WERI-Rb-1 (cell line): Measurements from ENCODE around the gene NEXN.

Source experiments
- DNase-seq: peaks from one replicate; pipeline ENCODE4 v3.0.0-alpha.2; 2020
- H3K27ac ChIP-seq: fragments of 250-450 bp; sonication (Bioruptor Pico); 2 replicates; pipeline ENCODE4 v1.5.1; 2020; ENCODE audit warnings: mild to moderate bottlenecking, moderate library complexity
- H3K27me3 ChIP-seq: fragments of 250-450 bp; sonication (Bioruptor Pico); 2 replicates; pipeline ENCODE4 v1.5.1; 2021; ENCODE audit warnings: mild to moderate bottlenecking, low read depth, moderate library complexity; ENCODE audit not compliant: insufficient read depth, severe bottlenecking
- H3K36me3 ChIP-seq: fragments of 250-450 bp; sonication (Bioruptor Pico); 2 replicates; pipeline ENCODE4 v1.5.1; 2020; ENCODE audit warnings: mild to moderate bottlenecking, moderate library complexity
- H3K4me3 ChIP-seq: 2 replicates; pipeline ENCODE4 v1.5.1; 2011; ENCODE audit warnings: low read depth, mild to moderate bottlenecking, control low read depth, low read length
- H3K9me3 ChIP-seq: fragments of 250-450 bp; sonication (Bioruptor Pico); 2 replicates; pipeline ENCODE4 v1.5.1; 2021; ENCODE audit warnings: mild to moderate bottlenecking, moderate library complexity; ENCODE audit not compliant: severe bottlenecking
- CTCF ChIP-seq: IDR thresholded peaks from 2 replicates; pipeline ENCODE4 v1.5.1; 2011; ENCODE audit warnings: low read depth, mild to moderate bottlenecking, control low read depth, inconsistent platforms, low read length

The NEXN gene

DNA sequence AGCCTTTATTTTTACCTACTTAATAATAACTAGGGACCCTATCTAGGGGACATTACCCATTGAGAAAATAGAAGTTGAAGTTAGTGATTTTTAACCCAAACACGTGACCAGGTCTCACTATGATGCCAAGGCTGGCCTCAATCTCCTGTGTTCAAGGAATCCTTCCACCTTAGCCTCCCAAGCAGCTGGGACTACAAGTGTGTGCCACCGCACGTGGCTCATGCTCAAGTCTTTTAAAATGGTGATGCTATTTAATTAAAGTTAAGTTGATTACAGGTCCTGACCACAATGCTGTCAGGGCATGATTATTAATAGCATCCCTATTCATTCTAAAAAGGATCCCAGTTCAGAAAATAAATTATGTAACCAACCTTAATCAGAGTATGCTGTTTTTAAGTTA lies 65.5 kb downstream of the NEXN start:
- Histone ChIP-seq H3K27ac (no peak overlapping the region), H3K4me3 (no peak overlapping the region), H3K27me3 (no peaks in the 10 kb centered on the region), H3K9me3 (no peaks in the 10 kb centered on the region), H3K36me3 (peaks cover 92% of the 10 kb centered on the region)
- no peak for TF ChIP-seq CTCF
- no peak for DNase-seq

DNA sequence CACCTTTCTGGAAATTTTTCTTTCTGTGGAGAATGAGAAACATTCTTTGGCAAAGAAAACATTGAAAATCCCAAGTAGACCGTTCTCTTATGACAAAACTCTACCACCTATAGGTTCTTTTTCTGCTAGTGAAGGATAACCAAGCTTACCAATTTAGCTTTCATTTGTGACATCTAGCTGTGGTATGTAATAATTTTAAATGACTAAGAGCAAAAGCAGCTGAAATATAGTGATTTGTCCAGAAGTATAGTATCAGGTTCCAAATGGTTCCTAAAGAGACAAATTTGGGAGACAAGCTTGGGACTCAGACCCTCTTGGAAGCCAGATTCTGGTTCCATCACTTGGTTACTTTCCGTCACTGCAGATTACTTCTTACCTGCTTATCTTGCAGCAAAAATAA lies 66.1 kb downstream of the NEXN start:
- Histone ChIP-seq H3K27ac (no peak overlapping the region), H3K4me3 (no peak overlapping the region), H3K36me3 (peaks cover 94% of the 10 kb centered on the region), H3K27me3 (no peaks in the 10 kb centered on the region), H3K9me3 (no peaks in the 10 kb centered on the region)
- TF ChIP-seq CTCF, result no peak
- DNase-seq, result no peak

GRCh38 chr1:77955709-77956108 lies 67.3 kb downstream of the NEXN start:
- DNase-seq, result no peak
- Histone ChIP-seq H3K27me3 (no peaks in the 10 kb centered on the region), H3K36me3 (peaks cover 94% of the 10 kb centered on the region), H3K27ac (no peak overlapping the region), H3K9me3 (no peaks in the 10 kb centered on the region), H3K4me3 (no peak overlapping the region)
- TF ChIP-seq CTCF, result no peak

- TF ChIP-seq CTCF, result no peak
- Histone ChIP-seq H3K36me3 (peaks cover 94% of the 10 kb centered on the region), H3K27me3 (no peaks in the 10 kb centered on the region), H3K27ac (no peak overlapping the region), H3K9me3 (no peaks in the 10 kb centered on the region), H3K4me3 (no peak overlapping the region)
- no peak for DNase-seq
Measured at GRCh38 chr1:77956464-77956863, 68.0 kb downstream of the NEXN start.

- Histone ChIP-seq H3K4me3 (no peak overlapping the region), H3K36me3 (peaks cover 96% of the 10 kb centered on the region), H3K27me3 (no peaks in the 10 kb centered on the region), H3K27ac (no peak overlapping the region), H3K9me3 (no peaks in the 10 kb centered on the region)
- no peak for DNase-seq
- TF ChIP-seq CTCF, result no peak
Measured at GRCh38 chr1:77958391-77958790, 70.0 kb downstream of the NEXN start.

DNA sequence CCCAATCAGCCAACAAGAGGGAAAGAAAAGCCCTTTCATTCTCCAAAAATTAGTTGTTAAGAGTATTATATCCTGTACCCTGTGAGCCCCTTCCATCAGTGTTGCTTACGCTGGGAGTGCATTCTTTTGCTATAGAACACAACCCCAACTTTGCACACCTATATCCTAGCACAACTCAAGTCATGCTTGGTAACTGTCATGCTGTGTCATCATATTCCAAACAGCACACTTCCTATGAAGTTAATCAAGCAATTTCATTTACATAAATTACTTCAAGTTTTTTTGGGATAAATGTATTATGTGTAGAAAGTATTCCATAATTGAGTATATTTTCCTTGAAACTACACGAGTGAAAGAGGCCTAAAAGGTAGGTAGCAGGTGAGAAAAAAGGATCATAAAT lies 70.4 kb downstream of the NEXN start:
- H3K36me3 ChIP-seq, result peaks cover 98% of the 10 kb centered on the region
- no peak for DNase-seq
- no peaks in the 10 kb centered on the region for H3K27me3 ChIP-seq
- no peak overlapping the region for H3K27ac ChIP-seq
- no peak overlapping the region for H3K4me3 ChIP-seq
- H3K9me3 ChIP-seq, result no peaks in the 10 kb centered on the region
- TF ChIP-seq CTCF, result no peak
